ENCODE measurements around the gene ZNRF1. TPM values are rescaled to one million over a fixed set of nuclear protein-coding genes. Genes with fewer than 3 reads are reported as not detected.

Gene ZNRF1
- total and polyA plus RNA-seq, 4 donors: 7.9 to 10.9 (median 9.2) TPM

- TF ChIP-seq YY1 (IDR thresholded peaks at IDR 0.05) (no peak), SP1 (IDR thresholded peaks at IDR 0.05) (no peak), HNF4A (conservative IDR thresholded peaks at IDR 0.05) (no peak), HNF4G (IDR thresholded peaks at IDR 0.05) (no peak), GABPA (IDR thresholded peaks at IDR 0.05 in 1 of 2, conservative IDR thresholded peaks at IDR 0.05 in 1 of 2) (no peak), JUND (IDR thresholded peaks at IDR 0.05) (no peak), ATF3 (IDR thresholded peaks at IDR 0.05) (no peak), ZBTB33 (IDR thresholded peaks at IDR 0.05) (no peak)
Measured at GRCh38 chr16:75073545-75074303, 74.9 kb downstream of the ZNRF1 start (continued).

- Histone ChIP-seq H3K27me3 (ENCODE audit: control insufficient read depth in 4 of 4, insufficient read depth in 4 of 4, low read length in 3 of 4) (no peaks in the 10 kb centered on the region), H3K27ac (ENCODE audit: low read depth in 1 of 2, low read length in 2 of 2) (no peak overlapping the region), H3K9me3 (ENCODE audit: control insufficient read depth in 4 of 4, low read length in 3 of 4) (no peaks in the 10 kb centered on the region), H3K4me3 (ENCODE audit: low read depth in 1 of 3, low read length in 3 of 3) (no peak overlapping the region), H3K36me3 (ENCODE audit: control insufficient read depth in 4 of 4, insufficient read depth in 3 of 4, low read depth in 1 of 4, low read length in 3 of 4) (no peaks in the 10 kb centered on the region), H3K4me1 (ENCODE audit: control insufficient read depth in 4 of 4, insufficient read depth in 4 of 4, low read length in 3 of 4) (peaks cover 12 to 28% (median 16%) of the 10 kb centered on the region in 4 donors), H3K9ac (ENCODE audit: low read depth in 1 of 2, low read length in 2 of 2) (no peak overlapping the region)
- 93% methylated on average over 4 of the region's 4 CpGs for WGBS
- no peak for TF ChIP-seq FOXA2 (IDR thresholded peaks at IDR 0.05)
- TF ChIP-seq FOXA1 (IDR thresholded peaks at IDR 0.05): no peak
- no peak for TF ChIP-seq ATF3 (IDR thresholded peaks at IDR 0.05)
- TF ChIP-seq TAF1 (conservative IDR thresholded peaks at IDR 0.05): no peak
- TF ChIP-seq SP1 (IDR thresholded peaks at IDR 0.05): no peak
- TF ChIP-seq EGR1 (IDR thresholded peaks at IDR 0.05; ENCODE audit: low read depth in 2 of 2): no peak
- no peak for TF ChIP-seq RXRA (IDR thresholded peaks at IDR 0.05)
- no peak for TF ChIP-seq ZBTB33 (IDR thresholded peaks at IDR 0.05)
- TF ChIP-seq MAX (IDR thresholded peaks at IDR 0.05): no peak
- TF ChIP-seq JUND (IDR thresholded peaks at IDR 0.05): no peak
- no peak for TF ChIP-seq HNF4A (conservative IDR thresholded peaks at IDR 0.05)
- no peak for TF ChIP-seq GABPA (IDR thresholded peaks at IDR 0.05 in 1 of 2, conservative IDR thresholded peaks at IDR 0.05 in 1 of 2)
- no peak for TF ChIP-seq NR2F2 (IDR thresholded peaks at IDR 0.05)
- TF ChIP-seq RAD21 (IDR thresholded peaks at IDR 0.05): no peak
- no peak for TF ChIP-seq HNF4G (IDR thresholded peaks at IDR 0.05)
- TF ChIP-seq REST (IDR thresholded peaks at IDR 0.05): no peak
- TF ChIP-seq CTCF (IDR thresholded peaks at IDR 0.05; ENCODE audit: low read depth, low read length, missing input control): no peak
- TF ChIP-seq YY1 (IDR thresholded peaks at IDR 0.05): no peak
- no peak for DNase-seq (ENCODE audit: low spot score)
Measured at GRCh38 chr16:75074304-75074793, 75.5 kb downstream of the ZNRF1 start.
